SK-N-SH (cell line): ENCODE results near the gene ROBO3. TPM values are rescaled to one million over a fixed set of nuclear protein-coding genes. Genes with fewer than 3 reads are reported as not detected.

Experiments used
- CTCF ChIA-PET: fragments of 300-600, 350-600 bp; formaldehyde crosslinking; extraction: SDS; loops from one replicate; lab custom pipeline; 2021; lab: Yijun Ruan, JAX
- POLR2A ChIA-PET: fragments of 350-600 bp; sonication (Branson Sonifier 250); formaldehyde crosslinking; extraction: SDS; loops from one replicate; lab custom pipeline; 2020; ENCODE audit warnings: antibody characterized with exemption, inconsistent platforms; lab: Yijun Ruan, JAX
- DNase-seq: peaks from one replicate; pipeline ENCODE4 v3.0.0; 2012
- H2AFZ ChIP-seq: fragments of 200-600 bp; sonication (generic); 2 replicates; pipeline ENCODE4 v1.8.1; 2016; ENCODE audit warnings: antibody characterized with exemption, mild to moderate bottlenecking, low read depth
- H3F3A ChIP-seq: fragments of 200-600 bp; sonication (generic); replicated peaks from 2 replicates; pipeline ENCODE3; 2016; ENCODE audit warnings: antibody characterized with exemption, mild to moderate bottlenecking; ENCODE audit not compliant: insufficient read depth
- H3K27ac ChIP-seq, 2 experiments: fragments of 200-500 bp in 1 of 2; fragments of 200-600 bp in 1 of 2; sonication (Bioruptor generic) in 1 of 2; sonication (generic), shearing (Covaris generic) in 1 of 2; 2 replicates each; pipeline versions ENCODE4 v1.5.1 to v1.6.1; 2014 to 2016; ENCODE audit warnings: low read depth in 2 of 2, inconsistent platforms in 1 of 2, low read length in 1 of 2, mild to moderate bottlenecking in 1 of 2, mixed read lengths in 1 of 2
- H3K27me3 ChIP-seq: fragments of 200-600 bp; sonication (generic), shearing (Covaris generic); 2 replicates; pipeline ENCODE4 v1.6.1; 2016; ENCODE audit warnings: mixed run types; ENCODE audit not compliant: insufficient read depth
- H3K36me3 ChIP-seq, 2 experiments: fragments of 200-500 bp in 1 of 2; fragments of 200-600 bp in 1 of 2; sonication (Bioruptor generic) in 1 of 2; sonication (generic) in 1 of 2; replicated peaks in 1 of 2; 2 replicates each; pipeline versions ENCODE3 to v1.5.1; 2014 to 2016; ENCODE audit warnings: low read length in 1 of 2, mild to moderate bottlenecking in 1 of 2; ENCODE audit not compliant: insufficient read depth in 2 of 2, control insufficient read depth in 1 of 2
- H3K4me1 ChIP-seq, 2 experiments: fragments of 200-500 bp in 1 of 2; fragments of 200-600 bp in 1 of 2; sonication (Bioruptor generic) in 1 of 2; sonication (generic), shearing (Covaris generic) in 1 of 2; 2 replicates each; pipeline versions ENCODE4 v1.5.1 to v1.6.1; 2014 to 2016; ENCODE audit warnings: low read depth in 1 of 2, low read length in 1 of 2, mixed run types in 1 of 2; ENCODE audit not compliant: insufficient read depth in 2 of 2, control insufficient read depth in 1 of 2
- H3K4me2 ChIP-seq: fragments of 200-600 bp; sonication (generic), shearing (Covaris generic); 2 replicates; pipeline ENCODE4 v1.6.1; 2017; ENCODE audit warnings: mixed run types
- H3K4me3 ChIP-seq, 2 experiments: fragments of 200-500 bp in 1 of 2; fragments of 200-600 bp in 1 of 2; sonication (Bioruptor generic) in 1 of 2; sonication (generic), shearing (Covaris generic) in 1 of 2; 2 replicates each; pipeline versions ENCODE4 v1.5.1 to v1.8.1; 2014 to 2016; ENCODE audit warnings: low read depth in 2 of 2, inconsistent platforms in 1 of 2, low read length in 1 of 2, mild to moderate bottlenecking in 1 of 2, mixed read lengths in 1 of 2, moderate library complexity in 1 of 2
- H3K79me2 ChIP-seq: fragments of 200-600 bp; sonication (generic); 2 replicates; pipeline ENCODE4 v1.8.1; 2017; ENCODE audit warnings: mild to moderate bottlenecking; ENCODE audit not compliant: insufficient read depth
- H3K9ac ChIP-seq: fragments of 200-600 bp; sonication (generic); 2 replicates; pipeline ENCODE4 v1.6.1; 2017; ENCODE audit warnings: mixed run types
- H3K9me2 ChIP-seq: fragments of 200-600 bp; sonication (generic); 2 replicates; pipeline ENCODE4 v1.6.1; 2017; ENCODE audit warnings: mixed run types
- H3K9me3 ChIP-seq: fragments of 200-600 bp; sonication (generic); 2 replicates; pipeline ENCODE4 v1.6.1; 2017; ENCODE audit warnings: mixed run types, mild to moderate bottlenecking, moderate library complexity
- H4K20me1 ChIP-seq: fragments of 200-600 bp; sonication (generic); 2 replicates; pipeline ENCODE4 v1.6.1; 2017; ENCODE audit warnings: mild to moderate bottlenecking, mixed run types; ENCODE audit not compliant: insufficient read depth
- EP300 ChIP-seq, 2 experiments: IDR thresholded peaks; 2 replicates each; pipeline versions ENCODE4 v1.4.0 to v1.6.1; 2012; ENCODE audit warnings: borderline replicate concordance in 1 of 2, low read depth in 1 of 2, low read length in 1 of 2
- EZH2phosphoT487 ChIP-seq: fragments of 200-600 bp; sonication (generic); IDR thresholded peaks from 2 replicates; pipeline ENCODE4 v1.6.1; 2017; ENCODE audit warnings: low read depth, mixed run types, mild to moderate bottlenecking, antibody characterized with exemption, moderate library complexity, borderline replicate concordance
- FOSL2 ChIP-seq: IDR thresholded peaks from 2 replicates; pipeline ENCODE4 v1.4.0; 2012; ENCODE audit warnings: low read depth, mild to moderate bottlenecking, moderate library complexity, borderline replicate concordance
- MEF2A ChIP-seq: IDR thresholded peaks from 2 replicates; pipeline ENCODE4 v1.4.0; 2012; ENCODE audit warnings: low read depth, borderline replicate concordance
- NRF1 ChIP-seq: IDR thresholded peaks from 2 replicates; pipeline ENCODE4 v1.6.1; 2012; ENCODE audit warnings: low read depth, mild to moderate bottlenecking, low read length
- PBX3 ChIP-seq: IDR thresholded peaks from 2 replicates; pipeline ENCODE4; 2012
- POLR2AphosphoS5 ChIP-seq: IDR thresholded peaks from 2 replicates; pipeline ENCODE4 v1.6.1; 2012; ENCODE audit warnings: low read depth, low read length
- REST ChIP-seq: IDR thresholded peaks from 2 replicates; pipeline ENCODE4 v1.6.1; 2012; ENCODE audit warnings: mild to moderate bottlenecking, low read depth, low read length, moderate library complexity
- SIN3A ChIP-seq: IDR thresholded peaks from 2 replicates; pipeline ENCODE4 v1.6.1; 2012; ENCODE audit warnings: low read depth, mild to moderate bottlenecking, low read length, moderate library complexity, borderline replicate concordance
- TEAD4 ChIP-seq: IDR thresholded peaks from 2 replicates; pipeline ENCODE4 v1.4.0; 2012; ENCODE audit warnings: mild to moderate bottlenecking, borderline replicate concordance; ENCODE audit not compliant: insufficient read depth
- USF1 ChIP-seq: IDR thresholded peaks from 2 replicates; pipeline ENCODE4 v1.4.0; 2012; ENCODE audit warnings: low read depth, borderline replicate concordance
- YY1 ChIP-seq: IDR thresholded peaks from 2 replicates; pipeline ENCODE4 v1.4.0; 2012; ENCODE audit warnings: low read depth, mild to moderate bottlenecking
- WGBS: methylation state at CpG from one replicate; pipeline ENCODE4 v1.1.6; 2017; ENCODE audit warnings: low lambda C conversion rate; 5-methylcytosine and 5-hydroxymethylcytosine counted together
- polyA plus RNA-seq, 3 experiments: library from polyadenylated mRNA; depleted of rRNA; stranded (reverse); fragments of >200 nt; gene quantifications; 2 replicates each; pipeline ENCODE4 v1.2.3, GENCODE V29; 2012
- TF ChIP-seq, protein P1 (sequence below): IDR thresholded peaks from 2 replicates; pipeline ENCODE4 v1.4.0; 2012; ENCODE audit warnings: low read depth, borderline replicate concordance

Gene ROBO3
- polyA plus RNA-seq, 1 of the 3 experiments (the other 2 are of a cell fraction): 59.8 TPM

- Histone ChIP-seq H3K4me1 (no peaks in the 10 kb centered on the region), H3K9ac (no peak overlapping the region), H3K4me3 (no peak overlapping the region), H3K9me2 (no peaks in the 10 kb centered on the region), H3F3A (no peaks in the 10 kb centered on the region), H3K9me3 (no peaks in the 10 kb centered on the region), H3K36me3 (no peaks in the 10 kb centered on the region), H4K20me1 (no peaks in the 10 kb centered on the region), H3K27ac (no peak overlapping the region)
- DNase-seq: no peak
- CTCF ChIA-PET: interaction anchor here (0.6 kb wide), 1 partner anchor 486 kb away, joined by 3 read pairs; no protein-coding TSS in a partner anchor
- WGBS: 19% methylated on average over 4 of the region's 4 CpGs
- TF ChIP-seq, protein P1, sequence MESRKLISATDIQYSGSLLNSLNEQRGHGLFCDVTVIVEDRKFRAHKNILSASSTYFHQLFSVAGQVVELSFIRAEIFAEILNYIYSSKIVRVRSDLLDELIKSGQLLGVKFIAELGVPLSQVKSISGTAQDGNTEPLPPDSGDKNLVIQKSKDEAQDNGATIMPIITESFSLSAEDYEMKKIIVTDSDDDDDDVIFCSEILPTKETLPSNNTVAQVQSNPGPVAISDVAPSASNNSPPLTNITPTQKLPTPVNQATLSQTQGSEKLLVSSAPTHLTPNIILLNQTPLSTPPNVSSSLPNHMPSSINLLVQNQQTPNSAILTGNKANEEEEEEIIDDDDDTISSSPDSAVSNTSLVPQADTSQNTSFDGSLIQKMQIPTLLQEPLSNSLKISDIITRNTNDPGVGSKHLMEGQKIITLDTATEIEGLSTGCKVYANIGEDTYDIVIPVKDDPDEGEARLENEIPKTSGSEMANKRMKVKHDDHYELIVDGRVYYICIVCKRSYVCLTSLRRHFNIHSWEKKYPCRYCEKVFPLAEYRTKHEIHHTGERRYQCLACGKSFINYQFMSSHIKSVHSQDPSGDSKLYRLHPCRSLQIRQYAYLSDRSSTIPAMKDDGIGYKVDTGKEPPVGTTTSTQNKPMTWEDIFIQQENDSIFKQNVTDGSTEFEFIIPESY: no peak
- TF ChIP-seq FOSL2 (no peak), PBX3 (no peak), USF1 (no peak), POLR2AphosphoS5 (no peak), YY1 (no peak)
- TF ChIP-seq, all 33 proteins: peak for 0
- H3K27me3 ChIP-seq: no peaks in the 10 kb centered on the region
- no peak overlapping the region for H3K4me2 ChIP-seq
- POLR2A ChIA-PET: no interaction called here
- no peaks in the 10 kb centered on the region for H3K79me2 ChIP-seq
- no peak overlapping the region for H2AFZ ChIP-seq
Measured at GRCh38 chr11:124928942-124929665, 63.9 kb downstream of the ROBO3 start.

DNA sequence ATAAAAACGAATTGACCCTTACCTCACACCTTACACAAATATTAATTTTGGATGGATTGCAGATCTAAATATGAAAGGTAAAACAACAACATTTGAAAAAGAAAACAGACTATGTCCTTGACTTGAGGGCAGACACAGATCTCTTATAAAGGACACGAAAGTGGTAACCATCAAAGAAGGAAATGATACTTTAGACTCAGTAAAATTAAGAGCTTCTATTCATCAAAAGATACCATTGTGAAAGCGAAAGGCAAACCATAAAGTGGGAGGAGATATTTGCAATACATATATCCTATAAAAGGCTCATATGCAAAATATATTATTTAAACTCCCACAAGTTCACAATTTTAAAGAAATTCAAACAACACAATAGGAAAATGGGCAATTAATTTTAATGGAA lies 65.6 kb downstream of the ROBO3 start:
- Histone ChIP-seq H3K36me3 (no peaks in the 10 kb centered on the region), H3K4me1 (no peaks in the 10 kb centered on the region), H3K27me3 (no peaks in the 10 kb centered on the region), H2AFZ (no peak overlapping the region), H3K4me2 (no peak overlapping the region), H3K27ac (no peak overlapping the region), H3K9ac (no peak overlapping the region), H3K9me2 (no peaks in the 10 kb centered on the region), H3K4me3 (no peak overlapping the region), H4K20me1 (no peaks in the 10 kb centered on the region), H3K9me3 (no peaks in the 10 kb centered on the region), H3K79me2 (no peaks in the 10 kb centered on the region), H3F3A (no peaks in the 10 kb centered on the region)
- no peak for DNase-seq
- CTCF ChIA-PET: interaction anchor here (1.0 kb wide), 1 partner anchor 19 kb away, joined by 3 read pairs; no protein-coding TSS in a partner anchor
- POLR2A ChIA-PET: interaction anchor here (0.6 kb wide), 1 partner anchor 124 kb away, joined by 5 read pairs; no protein-coding TSS in a partner anchor
- 43% methylated on average over 3 of the region's 3 CpGs for WGBS
- TF ChIP-seq NRF1: no peak
- no peak for TF ChIP-seq EZH2phosphoT487
- no peak for TF ChIP-seq EP300 (IDR thresholded peaks at IDR 0.05; ENCODE audit: borderline replicate concordance in 1 of 2, low read depth in 1 of 2, low read length in 1 of 2)
- TF ChIP-seq, protein P1: no peak
- TF ChIP-seq REST: no peak
- TF ChIP-seq TEAD4: no peak
- TF ChIP-seq MEF2A: no peak
- no peak for TF ChIP-seq FOSL2
- no peak for TF ChIP-seq SIN3A
